ENCODE measurements around the gene ZNF791.

Gene ZNF791

DNA sequence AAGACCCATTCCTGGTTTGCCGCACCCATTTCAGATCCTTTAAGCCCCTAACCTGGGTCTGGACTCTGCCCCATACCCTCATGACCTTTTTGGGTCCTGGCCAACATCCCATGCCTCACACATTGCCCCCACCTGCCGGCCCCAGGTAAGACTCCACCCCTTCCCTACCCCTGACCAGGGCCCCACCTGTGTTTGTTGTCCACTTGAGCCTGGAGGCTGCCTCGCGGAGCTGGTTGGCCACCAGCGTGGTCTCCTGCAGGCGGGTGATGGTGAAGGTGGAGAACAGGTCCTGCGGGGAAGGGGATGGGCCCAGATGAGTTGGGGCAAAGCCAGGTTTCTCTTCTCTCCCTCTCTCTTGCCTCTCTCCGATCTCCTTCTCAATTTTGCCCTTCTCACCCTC is 36.3 kb downstream of the ZNF791 start:
- DNase-seq (ENCODE audit: low read depth): no peak
- no peak overlapping the region for H3K4me3 ChIP-seq (ENCODE audit: low read length)
- TF ChIP-seq, protein P1, sequence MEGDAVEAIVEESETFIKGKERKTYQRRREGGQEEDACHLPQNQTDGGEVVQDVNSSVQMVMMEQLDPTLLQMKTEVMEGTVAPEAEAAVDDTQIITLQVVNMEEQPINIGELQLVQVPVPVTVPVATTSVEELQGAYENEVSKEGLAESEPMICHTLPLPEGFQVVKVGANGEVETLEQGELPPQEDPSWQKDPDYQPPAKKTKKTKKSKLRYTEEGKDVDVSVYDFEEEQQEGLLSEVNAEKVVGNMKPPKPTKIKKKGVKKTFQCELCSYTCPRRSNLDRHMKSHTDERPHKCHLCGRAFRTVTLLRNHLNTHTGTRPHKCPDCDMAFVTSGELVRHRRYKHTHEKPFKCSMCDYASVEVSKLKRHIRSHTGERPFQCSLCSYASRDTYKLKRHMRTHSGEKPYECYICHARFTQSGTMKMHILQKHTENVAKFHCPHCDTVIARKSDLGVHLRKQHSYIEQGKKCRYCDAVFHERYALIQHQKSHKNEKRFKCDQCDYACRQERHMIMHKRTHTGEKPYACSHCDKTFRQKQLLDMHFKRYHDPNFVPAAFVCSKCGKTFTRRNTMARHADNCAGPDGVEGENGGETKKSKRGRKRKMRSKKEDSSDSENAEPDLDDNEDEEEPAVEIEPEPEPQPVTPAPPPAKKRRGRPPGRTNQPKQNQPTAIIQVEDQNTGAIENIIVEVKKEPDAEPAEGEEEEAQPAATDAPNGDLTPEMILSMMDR (conservative IDR thresholded peaks at IDR 0.05; ENCODE audit: low read length): no peak

DNA sequence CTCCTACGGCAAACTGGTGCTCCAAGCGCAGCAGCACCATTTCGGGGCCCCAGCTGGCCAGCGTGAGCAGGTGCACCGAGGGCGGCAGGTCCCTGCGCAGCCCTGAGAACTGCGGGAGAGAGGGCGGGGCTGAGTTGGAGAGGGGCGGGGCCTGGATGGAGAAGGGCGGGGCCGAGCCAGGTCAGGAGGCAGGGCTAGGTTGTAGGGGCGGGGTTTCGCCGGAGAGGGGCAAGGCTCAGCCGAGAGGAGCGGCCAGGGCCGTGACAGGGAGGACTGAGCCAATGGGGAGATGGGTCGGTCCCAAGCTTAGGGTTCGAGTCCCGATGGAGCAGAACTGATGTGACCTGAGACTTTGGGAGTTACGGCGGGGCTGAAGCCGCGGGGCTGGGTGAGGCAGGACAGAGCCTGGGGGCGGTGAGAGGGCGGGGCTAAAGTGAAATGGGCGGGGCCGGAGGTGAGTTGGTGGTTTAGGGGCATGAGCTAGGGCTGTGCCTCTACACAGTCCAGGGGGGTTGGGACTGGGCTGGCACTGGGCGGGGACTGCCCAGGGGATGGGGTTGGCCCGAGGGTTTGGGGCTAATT is 36.9 kb downstream of the ZNF791 start:
- H3K4me3 ChIP-seq (ENCODE audit: low read length): no peak overlapping the region
- peak; percentile 16 for DNase-seq (ENCODE audit: low read depth)

DNA sequence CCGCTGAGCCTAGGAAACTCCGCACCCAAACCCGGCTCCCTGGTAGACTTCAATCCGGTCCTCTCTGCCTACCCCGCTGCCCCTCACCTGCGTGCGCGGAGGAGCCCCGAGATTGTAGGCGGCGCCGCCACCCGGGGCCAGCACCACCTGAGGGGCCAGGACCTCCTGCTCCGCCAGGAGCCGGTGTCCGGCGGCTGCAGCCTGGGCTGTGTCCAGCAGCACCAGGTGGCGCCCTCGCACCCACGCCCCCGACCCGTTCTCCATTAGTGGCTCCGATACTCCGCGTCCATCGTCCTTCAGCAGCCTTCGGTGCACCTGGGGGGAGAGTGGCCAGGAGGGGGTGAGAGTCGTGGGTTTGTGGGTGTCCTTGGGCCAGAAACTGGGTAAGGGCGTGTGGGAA is 37.4 kb downstream of the ZNF791 start:
- TF ChIP-seq, protein P1 (conservative IDR thresholded peaks at IDR 0.05; ENCODE audit: low read length): no peak; the same call in 1 of the 2 replicates
- H3K4me3 ChIP-seq (ENCODE audit: low read length): no peak overlapping the region
- no peak for DNase-seq (ENCODE audit: low read depth)

More for the DNA sequence above, 36.9 kb downstream of the ZNF791 start:
- TF ChIP-seq, protein P1 (conservative IDR thresholded peaks at IDR 0.05; ENCODE audit: low read length): no peak

DNA sequence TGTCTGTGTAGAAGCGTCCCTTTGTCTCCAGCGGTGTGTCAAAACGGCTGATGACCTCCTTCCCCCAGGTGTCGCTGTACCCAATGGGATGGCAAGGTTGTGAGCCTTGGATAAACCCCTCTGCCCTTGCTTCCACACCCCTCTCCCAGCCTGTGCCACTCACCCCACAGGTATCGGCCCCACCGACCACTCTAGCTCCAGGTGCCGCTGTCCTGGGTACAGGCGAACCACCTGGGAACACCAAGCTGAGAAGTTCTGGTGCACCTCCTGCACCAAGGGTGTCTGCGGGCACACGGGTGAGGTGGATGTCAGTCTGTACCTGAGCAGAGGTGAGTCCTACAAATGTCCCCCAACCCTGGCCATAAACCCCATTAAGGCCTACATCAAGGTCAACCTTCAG is 39.2 kb downstream of the ZNF791 start:
- DNase-seq (ENCODE audit: low read depth): no peak
- H3K4me3 ChIP-seq (ENCODE audit: low read length): no peak overlapping the region
- TF ChIP-seq, protein P1 (conservative IDR thresholded peaks at IDR 0.05; ENCODE audit: low read length): no peak

DNA sequence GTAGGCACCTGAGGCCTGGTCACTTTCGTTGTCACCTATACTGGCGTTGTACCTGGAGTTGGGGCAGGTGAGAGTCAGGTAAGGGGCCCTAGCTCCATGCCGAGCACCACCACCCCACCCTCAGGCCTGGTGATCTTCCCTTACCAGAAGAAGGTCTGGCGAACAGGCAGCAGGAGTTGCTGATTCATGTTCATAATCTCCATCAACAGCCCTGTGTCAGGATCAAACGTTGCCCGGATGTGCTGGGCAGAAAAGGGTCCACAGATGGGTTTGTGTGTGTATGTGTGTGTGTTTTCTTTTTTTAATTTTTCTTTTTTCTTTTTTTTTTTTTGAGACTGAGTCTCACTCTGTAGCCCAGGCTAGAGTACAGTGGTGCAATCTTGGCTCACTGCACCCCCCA is 41.5 kb downstream of the ZNF791 start:
- DNase-seq (ENCODE audit: low read depth): no peak
- H3K4me3 ChIP-seq (ENCODE audit: low read length): no peak overlapping the region
- TF ChIP-seq, protein P1 (conservative IDR thresholded peaks at IDR 0.05; ENCODE audit: low read length): no peak

DNA sequence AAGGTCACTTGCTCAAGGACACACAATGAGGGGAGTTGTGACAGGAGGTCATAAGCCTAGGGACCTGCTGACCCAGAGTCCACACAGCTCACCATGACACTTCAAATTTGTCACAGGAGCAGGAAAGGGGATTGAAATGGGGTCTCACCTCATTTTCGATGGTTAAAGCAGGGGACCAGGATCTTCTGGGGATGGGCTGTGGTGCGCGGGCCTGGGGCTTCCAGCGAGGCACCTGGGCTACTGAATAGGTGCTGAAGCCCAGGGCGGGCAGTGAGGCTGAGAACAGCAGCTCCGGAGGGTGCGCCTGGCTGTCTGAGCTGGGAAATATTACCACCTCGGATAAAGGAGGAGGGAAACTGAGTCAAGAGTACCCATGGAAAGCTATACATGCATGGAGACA is 44.8 kb downstream of the ZNF791 start:
- TF ChIP-seq, protein P1 (conservative IDR thresholded peaks at IDR 0.05; ENCODE audit: low read length): no peak
- DNase-seq (ENCODE audit: low read depth): no peak

DNA sequence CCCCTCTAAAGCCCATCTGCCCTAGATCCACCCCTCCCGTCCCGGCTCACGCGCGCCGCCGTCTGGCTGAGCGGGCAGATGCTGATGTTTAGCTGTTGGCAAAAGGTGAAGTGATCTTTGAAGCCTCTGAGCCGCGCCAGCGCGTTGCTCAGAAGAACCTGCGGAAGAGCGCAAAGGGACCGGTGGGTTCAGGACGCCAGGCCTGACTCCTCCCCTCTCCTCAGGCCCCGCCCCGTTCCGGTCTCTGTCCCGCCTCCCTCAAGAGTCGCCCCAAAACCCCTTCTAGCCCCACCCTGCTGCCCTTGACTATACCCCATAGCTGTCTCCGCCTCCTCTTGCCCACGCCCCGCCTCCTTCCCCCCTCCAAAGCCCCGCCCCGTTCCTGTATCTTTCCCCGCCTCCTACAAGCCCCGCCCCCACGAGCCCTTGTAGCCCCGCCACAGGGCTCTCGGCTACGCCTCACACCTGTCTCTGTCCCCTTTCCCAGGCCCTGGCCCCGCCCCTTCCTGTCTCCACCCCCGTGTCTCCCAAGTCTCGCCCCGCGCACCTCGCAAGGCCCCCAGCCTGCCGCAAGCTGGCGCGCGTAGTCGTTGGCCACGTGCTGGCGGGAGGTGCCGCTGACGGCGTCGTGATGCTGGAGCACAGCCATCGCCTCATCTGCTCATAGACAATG is 46.3 kb downstream of the ZNF791 start:
- TF ChIP-seq, protein P1 (conservative IDR thresholded peaks at IDR 0.05; ENCODE audit: low read length): no peak

More for the DNA sequence above, 44.8 kb downstream of the ZNF791 start:
- H3K4me3 ChIP-seq (ENCODE audit: low read length): no peak overlapping the region

More for the DNA sequence above, 46.3 kb downstream of the ZNF791 start:
- H3K4me3 ChIP-seq (ENCODE audit: low read length): no peak overlapping the region
- DNase-seq (ENCODE audit: low read depth): no peak

Measured in AG10803 (cell line).